GM21360 (cell line): ENCODE data around the gene AVPR1B.

Source experiments
- ATAC-seq: cut with Tn5 transposase; IDR thresholded peaks from one replicate; pipeline ENCODE4 v1.9.1; 2021; ENCODE audit warnings: mild to moderate bottlenecking, moderate library complexity; ENCODE audit not compliant: unreplicated experiment

Gene AVPR1B

DNA sequence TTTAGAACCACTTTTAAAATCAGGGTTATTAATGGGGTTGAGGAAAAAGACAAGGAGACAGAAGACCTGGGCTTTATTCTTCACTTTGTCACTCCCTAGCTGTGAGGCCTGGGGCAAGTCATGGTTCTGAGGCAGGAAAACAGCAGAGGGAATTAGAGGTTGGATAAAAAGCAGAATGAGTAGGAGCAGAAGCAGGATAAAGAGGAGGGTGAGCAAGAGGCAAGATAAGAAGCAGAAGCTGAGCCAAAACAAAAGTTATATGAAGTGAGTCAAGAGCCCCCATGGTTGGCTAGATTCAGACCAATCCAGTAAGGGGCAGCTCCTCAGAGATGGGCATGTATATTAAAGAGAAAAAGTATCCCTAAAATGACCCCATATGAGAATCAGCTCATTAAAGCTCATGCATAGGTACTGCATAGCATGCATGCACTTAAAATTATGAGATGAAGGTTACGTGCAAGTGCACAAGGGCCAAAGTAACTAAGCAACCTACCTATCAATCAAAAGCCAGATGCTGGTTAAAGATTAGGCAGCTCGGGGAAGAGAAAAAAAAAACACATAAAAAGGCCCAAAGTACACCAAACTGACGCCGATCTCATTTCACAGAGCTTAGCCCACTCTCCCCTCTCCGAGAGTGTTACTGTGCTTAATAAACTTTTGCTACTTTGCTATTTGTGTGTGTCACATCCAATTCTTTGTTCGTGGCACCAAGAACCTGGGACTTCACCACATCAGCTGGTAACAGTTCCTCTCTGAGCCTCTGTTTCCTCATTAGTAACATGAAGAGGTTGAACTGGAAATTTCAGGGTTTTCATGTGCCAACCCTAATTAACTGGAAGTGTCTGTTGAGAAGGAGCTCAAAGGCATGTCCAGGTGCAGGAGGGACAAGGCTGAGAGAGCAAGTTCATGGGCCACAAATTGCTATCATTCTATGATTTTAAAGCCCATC is 2.2 kb downstream of the AVPR1B start:
- ATAC-seq = no peak

DNA sequence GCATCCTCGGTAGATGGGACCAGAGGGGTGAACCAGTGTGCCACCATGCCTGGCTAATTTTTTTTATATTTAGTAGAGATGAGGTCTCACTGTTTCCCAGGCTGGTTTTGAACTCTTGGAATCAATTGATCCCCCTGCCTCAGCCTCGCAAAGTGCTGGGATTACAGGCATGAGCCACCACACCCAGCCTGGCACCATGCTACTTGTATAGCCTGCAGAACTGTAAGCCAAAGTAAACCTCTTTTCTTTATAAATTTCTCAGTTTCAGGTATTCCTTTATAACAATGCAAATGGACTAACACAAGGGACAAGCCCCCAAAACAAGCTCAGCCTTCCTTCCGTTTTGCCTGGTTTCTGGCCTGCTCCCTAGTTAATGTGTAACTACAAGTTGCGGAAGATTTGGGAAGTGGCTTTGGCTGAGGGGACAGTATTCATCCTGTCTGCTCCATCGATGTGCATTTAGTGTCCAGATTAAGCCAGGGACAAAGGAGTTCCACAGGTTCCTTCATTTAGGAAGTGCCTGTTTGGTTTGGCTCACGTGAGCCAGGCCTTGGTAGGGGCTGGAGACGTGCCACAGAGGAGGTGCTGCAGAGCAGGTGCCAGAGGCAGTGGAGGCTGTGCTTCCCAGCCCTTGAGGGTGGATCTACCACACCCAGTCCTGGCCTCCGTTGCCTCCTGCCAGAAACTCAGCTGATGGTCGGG is 4.4 kb downstream of the AVPR1B start:
- no peak for ATAC-seq

GRCh38 chr1:206111271-206111927 is 5.8 kb downstream of the AVPR1B start:
- no peak for ATAC-seq

DNA sequence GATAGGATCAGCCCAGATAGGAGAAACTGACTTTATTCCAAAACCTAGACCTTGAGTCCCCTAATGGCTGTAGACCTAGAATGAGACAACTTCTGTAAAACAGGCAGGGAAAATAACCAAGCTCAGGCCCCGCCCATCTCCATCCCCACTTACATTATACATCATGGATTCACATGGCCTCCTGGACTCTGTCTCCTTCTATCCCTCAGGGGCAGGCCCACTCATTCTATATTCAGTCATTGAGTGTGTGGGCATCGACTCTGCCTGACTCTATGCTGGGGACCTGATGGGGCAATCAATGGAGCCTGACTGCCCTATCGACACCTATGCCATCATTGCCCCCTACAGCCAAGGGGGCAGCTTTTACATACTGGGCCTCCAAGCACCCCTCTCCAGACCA is 6.4 kb downstream of the AVPR1B start:
- ATAC-seq = no peak

DNA sequence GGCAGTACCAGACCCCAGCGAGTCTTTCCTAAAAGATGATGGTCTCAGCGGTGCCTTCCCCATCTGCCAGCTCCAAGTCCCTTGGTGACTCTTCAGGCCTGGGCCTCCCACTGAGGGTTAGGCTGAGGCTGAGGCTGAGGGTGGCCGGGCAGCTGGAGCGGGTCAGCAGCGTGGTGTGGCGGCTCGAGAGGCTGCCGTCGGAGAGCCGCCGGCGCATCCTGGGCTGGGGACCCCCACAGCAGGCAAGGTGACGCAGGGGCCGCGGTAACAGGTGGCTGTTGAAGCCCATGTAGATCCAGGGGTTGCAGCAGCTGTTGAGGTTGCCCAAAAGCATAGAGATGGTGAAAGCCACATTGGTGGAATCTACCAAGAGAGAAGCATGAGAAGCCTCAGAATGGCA is 7.0 kb downstream of the AVPR1B start:
- ATAC-seq = no peak

DNA sequence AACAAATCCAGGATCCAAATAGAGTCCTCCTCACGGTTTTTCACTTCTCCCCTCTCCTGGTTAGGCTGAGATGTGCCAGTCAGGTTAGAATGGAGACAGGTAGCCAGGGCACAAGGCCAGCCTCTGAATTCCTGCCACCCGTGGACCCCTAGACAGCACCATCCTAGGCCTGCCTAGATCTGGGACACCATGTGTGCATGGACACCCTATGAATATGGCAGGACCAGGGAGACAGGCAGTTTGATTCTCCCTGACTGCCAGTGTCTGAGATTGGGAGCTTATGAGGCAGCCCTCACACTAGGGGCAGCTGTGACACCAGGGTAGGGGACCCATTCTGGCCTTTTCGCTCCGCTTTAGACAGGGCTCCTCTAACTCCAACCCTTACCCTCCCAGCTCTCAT is 7.5 kb downstream of the AVPR1B start:
- no peak for ATAC-seq

DNA sequence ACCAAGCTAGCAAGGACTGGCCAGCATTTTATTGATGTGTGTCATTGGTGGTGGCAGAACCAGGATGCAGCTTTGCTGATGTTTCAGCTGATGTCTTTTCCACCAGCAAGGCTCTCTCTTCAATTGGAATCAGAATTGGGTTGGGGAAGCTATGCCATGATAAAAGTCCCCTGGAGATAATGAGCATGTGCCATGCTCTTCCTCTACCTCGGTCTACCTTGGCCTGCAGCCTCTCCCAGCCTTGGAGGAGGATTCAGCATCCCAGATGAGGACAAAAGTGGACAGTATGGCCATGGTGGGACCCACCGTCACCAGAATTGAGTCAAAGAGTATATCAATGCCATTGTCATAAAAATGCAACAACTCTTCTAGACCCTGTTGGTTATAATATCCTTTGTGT is 8.6 kb downstream of the AVPR1B start:
- no peak for ATAC-seq

- no peak for ATAC-seq
These were observed 10.0 kb downstream of the AVPR1B start for GRCh38 chr1:206107168-206107544.

DNA sequence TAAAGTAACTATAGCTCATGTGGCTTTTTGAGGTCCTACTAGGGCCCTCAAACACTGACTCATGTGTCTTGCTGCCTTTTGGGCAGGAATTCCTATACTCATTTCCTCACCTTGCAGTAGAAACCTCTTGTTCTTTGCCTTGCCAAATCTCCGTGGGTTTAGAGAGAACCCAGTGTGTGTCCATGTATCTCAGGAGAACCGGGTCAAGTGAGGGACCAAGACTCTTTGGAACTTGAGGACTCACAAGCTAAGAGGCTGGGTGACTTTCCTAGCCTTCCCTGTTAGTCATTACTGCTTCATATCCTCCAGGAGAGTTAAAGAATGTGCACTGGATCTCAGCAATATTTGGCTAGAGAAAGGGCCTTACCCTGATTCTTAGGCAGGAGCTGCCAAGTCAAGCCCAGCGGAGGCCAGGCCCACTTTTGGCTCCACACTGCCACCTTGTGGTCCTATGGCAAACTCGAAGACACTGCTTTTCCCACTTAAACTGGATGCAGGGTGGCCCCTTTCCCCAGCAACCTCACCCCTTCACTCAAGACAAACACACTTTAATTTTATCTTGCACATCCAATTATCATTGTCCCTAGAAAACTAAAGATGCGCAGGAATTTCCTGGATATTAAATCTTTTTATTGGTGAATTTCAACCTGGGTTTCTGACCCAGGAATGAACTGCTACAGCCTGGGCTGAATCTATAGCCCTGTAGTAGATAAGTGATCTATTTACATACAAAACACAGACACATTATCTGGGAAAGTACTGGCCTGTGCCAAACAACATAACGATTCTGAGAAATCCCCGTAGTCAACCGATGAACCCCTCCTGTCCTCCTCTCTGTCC is 10.6 kb downstream of the AVPR1B start:
- ATAC-seq = no peak

- ATAC-seq = no peak
These were observed 11.7 kb downstream of the AVPR1B start for GRCh38 chr1:206105464-206105995.

DNA sequence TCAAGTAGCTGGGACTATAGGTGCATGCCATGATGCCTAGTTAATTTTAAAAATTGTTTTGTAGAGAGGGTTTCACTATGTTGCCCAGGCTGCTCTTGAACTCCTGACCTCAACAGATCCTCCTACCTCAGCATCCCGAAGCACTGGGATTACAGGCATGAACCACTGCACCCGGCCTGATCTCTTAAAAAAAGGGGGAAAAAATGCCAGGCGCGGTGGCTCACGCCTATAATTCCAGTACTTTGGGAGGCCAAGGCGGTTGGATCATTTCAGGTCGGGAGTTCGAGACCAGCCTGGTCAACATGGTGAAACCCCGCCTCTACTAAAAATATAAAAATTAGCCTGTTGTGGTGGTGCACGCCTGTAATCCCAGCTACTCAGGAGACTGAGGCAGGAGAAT is 13.2 kb downstream of the AVPR1B start:
- no peak for ATAC-seq

GRCh38 chr1:206102292-206102936 is 14.8 kb downstream of the AVPR1B start:
- ATAC-seq = no peak

- no peak for ATAC-seq
These were observed 15.7 kb downstream of the AVPR1B start for GRCh38 chr1:206101351-206102045.

DNA sequence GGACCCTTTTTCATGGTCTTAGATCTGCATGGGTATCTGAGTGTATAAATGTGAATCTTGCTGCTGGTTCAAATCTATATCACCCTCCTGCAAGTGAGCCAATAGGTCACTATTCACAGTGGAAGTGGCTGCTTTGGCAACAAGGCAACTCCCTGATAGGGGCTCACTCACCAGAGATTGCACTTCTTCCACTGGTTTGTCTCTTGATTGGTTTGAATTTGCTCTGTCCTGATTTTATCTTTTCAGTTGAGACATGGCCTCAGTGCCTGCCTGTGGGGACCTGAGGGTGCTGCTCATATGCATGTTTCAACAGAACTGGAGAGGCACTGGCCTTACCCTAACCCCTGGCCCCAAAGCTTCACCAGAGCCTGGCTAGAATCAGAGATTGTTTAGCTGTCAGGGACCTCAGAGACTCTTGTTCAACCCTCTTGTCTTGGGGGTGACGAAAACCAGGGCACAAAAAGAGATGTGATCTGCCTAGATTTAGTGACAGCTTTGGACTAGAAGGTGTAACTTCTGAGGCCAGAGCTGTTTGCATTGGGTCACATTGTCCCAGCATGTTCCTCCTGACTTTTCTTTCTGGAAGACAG is 16.9 kb downstream of the AVPR1B start:
- no peak for ATAC-seq

- no peak for ATAC-seq
These were observed 18.8 kb downstream of the AVPR1B start for GRCh38 chr1:206098242-206098919.

GRCh38 chr1:206097381-206097780 is 19.8 kb downstream of the AVPR1B start:
- ATAC-seq = no peak

- ATAC-seq = no peak
These were observed 23.2 kb downstream of the AVPR1B start for GRCh38 chr1:206094024-206094423.

DNA sequence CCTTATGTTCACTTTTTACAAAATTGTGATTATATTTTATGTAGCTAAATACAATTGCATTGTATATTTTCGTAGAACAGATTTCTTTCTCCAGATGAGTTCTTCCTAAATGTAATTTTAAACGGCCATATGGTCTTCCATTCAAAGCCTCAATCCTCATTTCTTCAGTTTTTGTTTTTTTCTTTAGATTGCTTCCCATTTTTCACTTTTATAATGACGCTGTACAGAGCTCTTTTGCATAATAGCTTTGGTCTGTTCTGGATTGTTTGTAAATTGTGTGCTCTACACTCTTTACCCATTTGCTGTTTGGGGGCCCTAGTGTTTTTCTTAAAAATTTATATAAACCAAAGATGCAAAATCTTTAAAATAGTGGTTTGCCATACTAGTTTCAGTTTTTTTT is 27.8 kb downstream of the AVPR1B start:
- no peak for ATAC-seq

DNA sequence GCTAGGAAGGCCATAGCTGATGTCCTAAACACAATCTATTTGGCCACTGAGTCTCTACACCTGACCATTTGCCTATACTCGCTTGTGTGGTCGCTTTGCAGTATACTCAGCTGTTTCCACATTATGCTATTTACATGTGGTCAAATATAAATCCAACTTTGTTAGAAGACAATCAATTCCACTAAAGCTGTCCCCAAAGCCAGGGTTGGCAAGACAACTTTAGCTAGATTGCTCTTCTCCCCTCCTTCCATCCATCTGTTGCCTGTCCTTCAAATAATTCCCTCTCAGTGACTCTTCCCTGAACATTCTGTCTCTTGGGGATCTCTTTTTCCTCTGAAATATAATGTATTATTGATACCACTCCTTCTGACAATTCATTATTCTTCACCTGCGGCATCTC is 30.1 kb downstream of the AVPR1B start:
- no peak for ATAC-seq
